ENCODE measurements around the gene RIPOR2.

The RIPOR2 gene

GRCh38 chr6:24922814-24923213, 12.9 kb downstream of the RIPOR2 start:
- no peak for DNase-seq (ENCODE audit: low read depth, low spot score)
- in situ Hi-C loops (cut with HindIII; ENCODE audit: low sequenced_read_pairs): no loop called here
- TF ChIP-seq CTCF (IDR thresholded peaks at IDR 0.05; ENCODE audit: low read depth, low read length): no peak
- H3K4me3 ChIP-seq (ENCODE audit: low read depth, low read length): no peak overlapping the region

GRCh38 chr6:24922170-24922569, 13.6 kb downstream of the RIPOR2 start:
- in situ Hi-C loops (cut with HindIII; ENCODE audit: low sequenced_read_pairs): no loop called here
- no peak for DNase-seq (ENCODE audit: low read depth, low spot score)

GRCh38 chr6:24920136-24920535, 15.6 kb downstream of the RIPOR2 start:
- no peak for DNase-seq (ENCODE audit: low read depth, low spot score)
- no peak overlapping the region for H3K4me3 ChIP-seq (ENCODE audit: low read depth, low read length)

More at GRCh38 chr6:24922170-24922569, 13.6 kb downstream of the RIPOR2 start:
- TF ChIP-seq CTCF (IDR thresholded peaks at IDR 0.05; ENCODE audit: low read depth, low read length): no peak
- no peak overlapping the region for H3K4me3 ChIP-seq (ENCODE audit: low read depth, low read length)

GRCh38 chr6:24919056-24919892, 16.5 kb downstream of the RIPOR2 start:
- TF ChIP-seq CTCF (IDR thresholded peaks at IDR 0.05; ENCODE audit: low read depth, low read length): no peak
- DNase-seq (ENCODE audit: low read depth, low spot score): no peak
- in situ Hi-C loops (cut with HindIII; ENCODE audit: low sequenced_read_pairs): no loop called here
- no peak overlapping the region for H3K4me3 ChIP-seq (ENCODE audit: low read depth, low read length)

More at GRCh38 chr6:24920136-24920535, 15.6 kb downstream of the RIPOR2 start:
- in situ Hi-C loops (cut with HindIII; ENCODE audit: low sequenced_read_pairs): no loop called here
- TF ChIP-seq CTCF (IDR thresholded peaks at IDR 0.05; ENCODE audit: low read depth, low read length): no peak

GRCh38 chr6:24918641-24919055, 17.1 kb downstream of the RIPOR2 start:
- DNase-seq (ENCODE audit: low read depth, low spot score): no peak
- no peak overlapping the region for H3K4me3 ChIP-seq (ENCODE audit: low read depth, low read length)
- in situ Hi-C loops (cut with HindIII; ENCODE audit: low sequenced_read_pairs): no loop called here

GRCh38 chr6:24916496-24916895, 19.3 kb downstream of the RIPOR2 start:
- H3K4me3 ChIP-seq (ENCODE audit: low read depth, low read length): no peak overlapping the region
- in situ Hi-C loops (cut with HindIII; ENCODE audit: low sequenced_read_pairs): no loop called here
- no peak for TF ChIP-seq CTCF (IDR thresholded peaks at IDR 0.05; ENCODE audit: low read depth, low read length)
- DNase-seq (ENCODE audit: low read depth, low spot score): no peak

More at GRCh38 chr6:24918641-24919055, 17.1 kb downstream of the RIPOR2 start:
- TF ChIP-seq CTCF (IDR thresholded peaks at IDR 0.05; ENCODE audit: low read depth, low read length): no peak

All from astrocyte of the spinal cord (primary cell).